HepG2 (cell line): ENCODE measurements around the gene DENND1C. TPM values are rescaled to one million over a fixed set of nuclear protein-coding genes. Genes with fewer than 3 reads are reported as not detected.
A peak's percentile ranks its signal among the peaks of the same experiment; 100 is the strongest.

Experiments
- ATAC-seq: fragments of 200-7000 bp; cut with Tn5 transposase; 3 replicates; pipeline ENCODE4 v1.9.1; 2020; ENCODE audit warnings: mild to moderate bottlenecking, moderate library complexity
- BruUV-seq: library from RNA; stranded (reverse); fragments of 400-500 nt; replicated peaks from 2 replicates; lab custom pipeline; 2021; lab: Mats Ljungman, UMichigan
- CTCF ChIA-PET: fragments of 300-600 bp; formaldehyde crosslinking; extraction: SDS; loops from one replicate; lab custom pipeline; 2021; ENCODE audit warnings: low total read pairs, inconsistent platforms, low intra/inter-chr PET ratio; lab: Yijun Ruan, JAX
- POLR2A ChIA-PET: fragments of 350-600 bp; sonication (Branson Sonifier 250); formaldehyde crosslinking; loops from one replicate; lab custom pipeline; 2020; ENCODE audit warnings: antibody characterized with exemption, inconsistent platforms; lab: Yijun Ruan, JAX
- DNase-seq: peaks from one replicate; pipeline ENCODE4 v3.0.0-alpha.2; 2015; ENCODE audit warnings: low spot score
- FAIRE-seq: peaks from 3 replicates; lab custom pipeline; 2011; peaks lifted over from hg19 to GRCh38; lab: Jason Lieb, UNC
- H2AFZ ChIP-seq: one replicate; pipeline ENCODE4 v1.6.1; 2011; ENCODE audit warnings: low read length, inconsistent platforms
- H3K27ac ChIP-seq: fragments of 300-600 bp; 3 replicates; pipeline ENCODE4 v1.8.0; 2011; ENCODE audit warnings: mixed run types, mild to moderate bottlenecking, mixed read lengths, low read length, inconsistent platforms; ENCODE audit not compliant: insufficient read depth; ENCODE audit errors: extremely low read length
- H3K27me3 ChIP-seq, 2 experiments: fragments of 200-600 bp in 1 of 2; 2 replicates in 1 of 2; 3 replicates in 1 of 2; pipeline versions ENCODE4 v1.6.0 to v1.8.0; 2011; ENCODE audit warnings: low read length in 2 of 2, mild to moderate bottlenecking in 2 of 2, moderate library complexity in 2 of 2, inconsistent platforms in 1 of 2; ENCODE audit not compliant: insufficient read depth in 2 of 2, control insufficient read depth in 1 of 2
- H3K36me3 ChIP-seq, 2 experiments: fragments of 200-600 bp in 1 of 2; replicated peaks in 1 of 2; 2 replicates in 1 of 2; 3 replicates in 1 of 2; pipeline versions ENCODE4 v1.5.1 to v1.8.0; 2011; ENCODE audit warnings: low read length in 2 of 2, inconsistent platforms in 1 of 2; ENCODE audit not compliant: insufficient read depth in 2 of 2, control insufficient read depth in 1 of 2
- H3K4me1 ChIP-seq: 2 replicates; pipeline ENCODE4 v1.5.1; 2012; ENCODE audit warnings: low read length, inconsistent platforms; ENCODE audit not compliant: insufficient read depth
- H3K4me2 ChIP-seq: 2 replicates; pipeline ENCODE4 v1.6.0; 2011; ENCODE audit warnings: low read depth, low read length, inconsistent platforms
- H3K4me3 ChIP-seq, 3 experiments: fragments of 200-600 bp in 1 of 3; sonication (generic), shearing (Covaris generic) in 1 of 3; replicated peaks in 1 of 3; 2 replicates each; pipeline ENCODE4 v1.5.1; 2011 to 2016; ENCODE audit warnings: low read length in 3 of 3, inconsistent platforms in 2 of 3, low read depth in 2 of 3, mild to moderate bottlenecking in 2 of 3, control low read depth in 1 of 3, mixed read lengths in 1 of 3; ENCODE audit not compliant: insufficient read depth in 1 of 3
- H3K79me2 ChIP-seq: one replicate; pipeline ENCODE4 v1.6.1; 2011; ENCODE audit warnings: low read length, inconsistent platforms; ENCODE audit not compliant: insufficient read depth
- H3K9ac ChIP-seq: 2 replicates; pipeline ENCODE4 v1.6.0; 2011; ENCODE audit warnings: mild to moderate bottlenecking, low read depth, low read length, inconsistent platforms; ENCODE audit not compliant: insufficient read depth
- H3K9me3 ChIP-seq: 2 replicates; pipeline ENCODE4 v1.5.1; 2012; ENCODE audit warnings: mild to moderate bottlenecking, low read length
- H4K20me1 ChIP-seq: 2 replicates; pipeline ENCODE4 v1.6.0; 2011; ENCODE audit warnings: inconsistent platforms, mild to moderate bottlenecking, low read length, moderate library complexity; ENCODE audit not compliant: insufficient read depth
- FOSL2 ChIP-seq: sonication (generic); formaldehyde crosslinking; IDR thresholded peaks from 2 replicates; pipeline ENCODE4 v1.4.0; 2020; ENCODE audit warnings: missing genetic modification reagents
- MYNN ChIP-seq: sonication (generic); formaldehyde crosslinking; IDR thresholded peaks from 2 replicates; pipeline ENCODE4 v1.4.0; 2020; ENCODE audit warnings: mild to moderate bottlenecking, low read depth, missing genetic modification reagents
- PRMT3 ChIP-seq: sonication (generic); formaldehyde crosslinking; IDR thresholded peaks from 2 replicates; pipeline ENCODE4 v1.8.1; 2022; ENCODE audit warnings: low read depth, mild to moderate bottlenecking, moderate library complexity, missing genetic modification reagents, borderline replicate concordance
- ZFP37 ChIP-seq: sonication (generic); formaldehyde crosslinking; IDR thresholded peaks from 2 replicates; pipeline ENCODE4 v1.4.0; 2020; ENCODE audit warnings: missing genetic modification reagents, borderline replicate concordance
- ZNF281 ChIP-seq: sonication (generic); formaldehyde crosslinking; IDR thresholded peaks from 2 replicates; pipeline ENCODE4 v1.4.0; 2020; ENCODE audit warnings: missing genetic modification reagents, borderline replicate concordance
- ZNF292 ChIP-seq: sonication (generic); formaldehyde crosslinking; IDR thresholded peaks from 2 replicates; pipeline ENCODE4 v1.8.1; 2022; ENCODE audit warnings: mild to moderate bottlenecking, low read depth, missing genetic modification reagents, borderline replicate concordance
- WGBS: methylation state at CpG from one replicate; pipeline ENCODE4 v1.1.6; 2017; ENCODE audit warnings: low lambda C conversion rate; 5-methylcytosine and 5-hydroxymethylcytosine counted together
- in situ Hi-C: cut with HindIII; loops from 2 replicates; pipeline ENCODE4 v1.10.0; 2017; ENCODE audit warnings: low pct_unique_long_range_greater_than_20kb; ENCODE audit not compliant: extremely low pct_ligation_motif_present
- intact Hi-C: fragments of 100-400 bp; cut with micrococcal nuclease; formaldehyde crosslinking; loops from one replicate; pipeline ENCODE4 v1.10.0; 2022; ENCODE audit not compliant: unreplicated experiment
- polyA plus RNA-seq, 8 experiments: library from polyadenylated mRNA; depleted of rRNA in 3 of 8; stranded (reverse) in 7 of 8; unstranded in 1 of 8; fragments of >200 nt; fragmentation: Illumina TruSeq in 4 of 8; extraction: Trizol in 4 of 8; gene quantifications; 2 replicates each; pipeline versions ENCODE4 v1.2.1 to v1.2.3, GENCODE V29; 2011 to 2016; ENCODE audit warnings: low read depth in 4 of 8, missing spikeins in 1 of 8, mixed read lengths in 1 of 8; ENCODE audit not compliant: insufficient read depth in 1 of 8
- total RNA-seq, 5 experiments: library from RNA; depleted of rRNA; stranded (reverse); fragments of >200 nt; fragmentation: Illumina TruSeq; extraction: Trizol; gene quantifications; 2 replicates each; pipeline ENCODE4 v1.2.3, GENCODE V29; 2016; ENCODE audit warnings: low read depth in 1 of 5
- TF ChIP-seq, protein P1 (sequence below): sonication (generic); formaldehyde crosslinking; IDR thresholded peaks from 2 replicates; pipeline ENCODE4 v1.5.1; 2020; ENCODE audit warnings: missing genetic modification reagents, mild to moderate bottlenecking, borderline replicate concordance

The DENND1C gene
- total and polyA plus RNA-seq, 2 of the 13 experiments (the other 11 are each of a cell fraction or from before 2014, with no cell fraction given), result 0.04 to 0.73 TPM

DNA sequence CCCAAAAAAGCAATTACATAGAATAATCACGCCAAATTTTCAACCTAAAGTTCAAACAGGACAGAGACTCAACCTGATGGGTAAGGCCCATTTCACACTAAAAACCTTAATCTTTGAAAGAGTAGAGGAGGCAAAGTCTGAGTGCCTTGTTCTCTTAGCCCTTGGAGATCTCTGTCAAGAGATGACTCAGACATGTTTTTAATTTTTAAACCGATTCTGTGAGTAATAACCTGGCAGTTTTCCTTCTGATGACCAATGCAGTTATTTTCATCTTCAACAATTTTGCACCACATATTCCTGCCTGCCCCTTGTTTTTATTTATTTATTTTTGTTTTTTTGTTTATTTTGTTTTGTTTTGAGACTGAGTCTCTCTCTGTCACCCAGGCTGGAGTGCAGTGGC is 37.7 kb upstream of the DENND1C start:
- no peaks in the 10 kb centered on the region for H3K9me3 ChIP-seq
- no peaks in the 10 kb centered on the region for H3K36me3 ChIP-seq
- in situ Hi-C loops, result loop anchor here (5.0 kb wide), 1 partner anchor 113 kb away; no protein-coding TSS in a partner anchor
- FAIRE-seq (no peak), DNase-seq (no peak), ATAC-seq (no peak)
- H3K27me3 ChIP-seq, result no peaks in the 10 kb centered on the region; a peak in 1 of 5 replicates
- 0% methylated on average over 2 of the region's 2 CpGs for WGBS
- ChIA-PET POLR2A (no interaction called here), CTCF (no interaction called here)
- no peak overlapping the region for H3K4me3 ChIP-seq
- no peak overlapping the region for H3K9ac ChIP-seq
- peaks cover 34% of the 10 kb centered on the region for H3K4me1 ChIP-seq
- H2AFZ ChIP-seq, result no peak overlapping the region
- TF ChIP-seq MYNN (CRISPR knock-in tag) (no peak), ZFP37 (CRISPR knock-in tag) (no peak), ZNF292 (no peak), ZNF281 (CRISPR knock-in tag) (no peak), FOSL2 (CRISPR knock-in tag) (peak; percentile 31; the same call in 1 of the 2 replicates), PRMT3 (no peak)
- TF ChIP-seq, protein P1, sequence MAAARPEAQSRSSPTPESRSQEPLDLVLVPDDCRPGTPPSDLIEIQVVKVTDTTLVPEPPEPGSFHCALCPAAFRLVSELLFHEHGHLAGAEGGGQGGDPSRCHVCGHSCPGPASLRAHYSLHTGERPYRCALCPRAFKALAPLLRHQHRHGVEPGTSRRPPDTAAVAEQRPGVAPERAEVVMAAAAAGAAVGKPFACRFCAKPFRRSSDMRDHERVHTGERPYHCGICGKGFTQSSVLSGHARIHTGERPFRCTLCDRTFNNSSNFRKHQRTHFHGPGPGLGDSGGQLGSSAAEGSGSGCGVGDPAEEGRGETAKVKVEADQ (CRISPR knock-in tag), result no peak
- TF ChIP-seq, all 625 proteins: peak for 1
- H4K20me1 ChIP-seq, result no peaks in the 10 kb centered on the region
- intact Hi-C loops, result no loop called here
- H3K4me2 ChIP-seq, result no peak overlapping the region
- no peaks in the 10 kb centered on the region for H3K79me2 ChIP-seq
- H3K27ac ChIP-seq, result no peak overlapping the region
- BruUV-seq, result no TSS peak
